ENCODE measurements around the gene HSPA12B.

DNA sequence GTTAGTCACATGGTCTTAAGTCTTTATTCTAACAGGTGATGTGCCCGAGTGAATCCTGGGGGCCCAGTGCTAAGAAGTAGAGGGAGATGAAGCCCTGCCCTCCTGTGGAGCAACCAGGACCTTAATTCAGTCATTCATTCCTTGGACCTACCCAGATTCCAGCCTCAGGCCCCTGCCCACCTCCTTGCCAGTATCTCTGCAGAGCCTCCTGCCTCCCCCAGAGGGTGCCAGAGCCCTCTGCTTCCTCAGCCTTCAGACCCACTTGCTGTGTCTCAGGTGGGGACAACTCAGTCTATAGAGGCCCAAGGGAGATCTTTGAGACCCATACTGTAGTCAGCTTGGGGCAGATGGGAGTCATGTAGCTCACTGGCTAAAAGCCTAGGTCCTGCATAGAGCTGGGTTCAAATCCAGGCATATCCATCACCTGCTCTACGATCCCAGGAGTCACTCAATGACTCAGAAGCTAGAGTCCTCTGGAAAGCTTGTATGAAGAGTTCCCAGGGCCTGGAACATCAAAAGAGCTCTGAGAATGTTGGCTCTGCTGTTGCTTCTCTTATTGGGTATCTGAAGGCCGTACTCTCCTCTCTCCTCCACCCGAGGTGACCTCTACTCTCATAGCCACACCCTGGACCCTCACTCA is 16.2 kb upstream of the HSPA12B start:
- TF ChIP-seq ZFP36 (IDR thresholded peaks at IDR 0.05; ENCODE audit: borderline replicate concordance, partially characterized antibody) (no peak), JUN (IDR thresholded peaks at IDR 0.05) (no peak), RAD21 (conservative IDR thresholded peaks at IDR 0.05 in 1 of 2, IDR thresholded peaks at IDR 0.05 in 1 of 2) (peak; percentile 77 to 92), CTCF (IDR thresholded peaks at IDR 0.05) (peak; percentile 68), BCL3 (IDR thresholded peaks at IDR 0.05) (no peak), POLR2A (IDR thresholded peaks at IDR 0.05; ENCODE audit: low read length) (no peak), MAZ (IDR thresholded peaks at IDR 0.05; ENCODE audit: borderline replicate concordance, low read depth, low read length) (no peak), HDAC2 (IDR thresholded peaks at IDR 0.05) (no peak), CHD2 (IDR thresholded peaks at IDR 0.05; ENCODE audit: low read length, partially characterized antibody) (no peak), NFE2L2 (conservative IDR thresholded peaks at IDR 0.05; ENCODE audit: low read length) (no peak), JUNB (IDR thresholded peaks at IDR 0.05) (no peak)
